HCT116 (cell line): ENCODE data around the gene PRICKLE3. TPM values are rescaled to one million over a fixed set of nuclear protein-coding genes. Genes with fewer than 3 reads are reported as not detected.

Experiments used
- ATAC-seq: fragments of 200-7000 bp; cut with Tn5 transposase; 2 replicates; pipeline ENCODE4 v1.9.1; 2020; ENCODE audit warnings: mild to moderate bottlenecking, moderate library complexity
- BruUV-seq: library from RNA; stranded (reverse); fragments of 400-500 nt; replicated peaks from 2 replicates; lab custom pipeline; 2021; lab: Mats Ljungman, UMichigan
- CTCF ChIA-PET: fragments of 300-600 bp; sonication (Branson Sonifier 250); formaldehyde crosslinking; loops from one replicate; lab custom pipeline; 2021; ENCODE audit warnings: antibody characterized with exemption; lab: Charles Lee
- POLR2A ChIA-PET: fragments of 300-600, 350-600 bp; sonication (Branson Sonifier 250); formaldehyde crosslinking; loops from one replicate; lab custom pipeline; 2021; ENCODE audit warnings: antibody characterized with exemption; lab: Charles Lee
- RAD21 ChIA-PET, 2 experiments: fragments of 300-600 bp; sonication (Branson Sonifier 250); formaldehyde crosslinking; loops; one replicate each; lab custom pipeline; 2023; ENCODE audit warnings: low total read pairs in 2 of 2; ENCODE audit not compliant: uncharacterized antibody in 2 of 2, unreplicated experiment in 2 of 2, low non-redundant PET in 1 of 2; lab: Charles Lee
- DNase-seq: peaks from one replicate; pipeline ENCODE4 v3.0.0-alpha.2; 2010; ENCODE audit warnings: low read depth, low spot score
- H2AFZ ChIP-seq: fragments of 200-600 bp; shearing (Covaris generic), sonication (generic); 2 replicates; pipeline ENCODE4 v1.6.1; 2017; ENCODE audit warnings: low read depth, mixed run types, mixed read lengths, antibody characterized with exemption, low read length; ENCODE audit not compliant: poor library complexity, severe bottlenecking
- H3K27ac ChIP-seq: 2 replicates; pipeline ENCODE4 v1.5.1; 2012; ENCODE audit warnings: low read depth, low read length
- H3K27me3 ChIP-seq: fragments of 200-600 bp; sonication (generic); 2 replicates; pipeline ENCODE4 v1.6.1; 2016; ENCODE audit warnings: mixed run types, low read length, mixed read lengths; ENCODE audit not compliant: insufficient read depth
- H3K36me3 ChIP-seq, 2 experiments: fragments of 200-500 bp in 1 of 2; fragments of 200-600 bp in 1 of 2; sonication (Bioruptor generic) in 1 of 2; sonication (generic) in 1 of 2; 2 replicates each; pipeline versions ENCODE4 v1.5.1 to v1.6.1; 2014 to 2016; ENCODE audit warnings: low read length in 2 of 2, inconsistent platforms in 1 of 2, mixed read lengths in 1 of 2, mixed run types in 1 of 2; ENCODE audit not compliant: insufficient read depth in 2 of 2, control insufficient read depth in 1 of 2
- H3K4me1 ChIP-seq, 2 experiments: fragments of 200-600 bp in 1 of 2; sonication (generic) in 1 of 2; 2 replicates each; pipeline versions ENCODE4 v1.5.1 to v1.6.1; 2012 to 2017; ENCODE audit warnings: low read length in 2 of 2, inconsistent platforms in 1 of 2, mild to moderate bottlenecking in 1 of 2, mixed read lengths in 1 of 2, mixed run types in 1 of 2, moderate library complexity in 1 of 2; ENCODE audit not compliant: insufficient read depth in 2 of 2, control insufficient read depth in 1 of 2
- H3K4me2 ChIP-seq: fragments of 200-600 bp; sonication (generic); 2 replicates; pipeline ENCODE4 v1.6.1; 2017; ENCODE audit warnings: mixed run types, low read length, mixed read lengths
- H3K4me3 ChIP-seq, 2 experiments: fragments of 200-600 bp in 1 of 2; sonication (generic) in 1 of 2; replicated peaks in 1 of 2; 2 replicates each; pipeline ENCODE4 v1.5.1; 2011 to 2016; ENCODE audit warnings: low read length in 2 of 2, control low read depth in 1 of 2, low read depth in 1 of 2, mild to moderate bottlenecking in 1 of 2, mixed read lengths in 1 of 2, mixed run types in 1 of 2
- H3K79me2 ChIP-seq: fragments of 200-600 bp; sonication (generic); 2 replicates; pipeline ENCODE4 v1.6.1; 2017; ENCODE audit warnings: mild to moderate bottlenecking, mixed run types, low read length, moderate library complexity, mixed read lengths; ENCODE audit not compliant: insufficient read depth
- H3K9ac ChIP-seq: fragments of 200-600 bp; sonication (generic); 2 replicates; pipeline ENCODE4 v1.6.1; 2016; ENCODE audit warnings: low read length, mixed read lengths
- H3K9me2 ChIP-seq: fragments of 200-600 bp; sonication (generic), shearing (Covaris generic); 2 replicates; pipeline ENCODE4 v1.6.1; 2017; ENCODE audit warnings: mixed run types, mild to moderate bottlenecking, moderate library complexity; ENCODE audit not compliant: insufficient read depth
- H3K9me3 ChIP-seq, 2 experiments: fragments of 200-500 bp in 1 of 2; fragments of 200-600 bp in 1 of 2; sonication (Bioruptor generic) in 1 of 2; sonication (generic) in 1 of 2; 2 replicates each; pipeline ENCODE4 v1.6.1; 2014 to 2017; ENCODE audit warnings: low read length in 2 of 2, mixed read lengths in 2 of 2, inconsistent platforms in 1 of 2, low read depth in 1 of 2, mild to moderate bottlenecking in 1 of 2, mixed run types in 1 of 2, moderate library complexity in 1 of 2; ENCODE audit not compliant: control insufficient read depth in 1 of 2, insufficient read depth in 1 of 2
- H4K20me1 ChIP-seq: fragments of 200-600 bp; sonication (generic), shearing (Covaris generic); 2 replicates; pipeline ENCODE4 v1.6.1; 2017; ENCODE audit warnings: mixed run types, mild to moderate bottlenecking, moderate library complexity; ENCODE audit not compliant: insufficient read depth
- CEBPB ChIP-seq: IDR thresholded peaks from 2 replicates; pipeline ENCODE4 v1.6.1; 2012; ENCODE audit warnings: low read depth
- CTCF ChIP-seq, 3 experiments: fragments of 200-600 bp in 1 of 3; sonication (generic) in 1 of 3; IDR thresholded peaks in 2 of 3; conservative IDR thresholded peaks in 1 of 3; 2 replicates each; pipeline ENCODE4 v1.5.1; 2012 to 2017; ENCODE audit warnings: low read depth in 2 of 3, low read length in 2 of 3, antibody characterized with exemption in 1 of 3, borderline replicate concordance in 1 of 3, control low read depth in 1 of 3, mild to moderate bottlenecking in 1 of 3, mixed read lengths in 1 of 3, mixed run types in 1 of 3, moderate library complexity in 1 of 3; ENCODE audit not compliant: insufficient read depth in 1 of 3
- EGR1 ChIP-seq: IDR thresholded peaks from 2 replicates; pipeline ENCODE4 v1.6.1; 2012; ENCODE audit warnings: low read depth
- ELF1 ChIP-seq: IDR thresholded peaks from 2 replicates; pipeline ENCODE4 v1.6.1; 2012; ENCODE audit warnings: low read depth, borderline replicate concordance
- EZH2 ChIP-seq: fragments of 200-600 bp; sonication (generic); IDR thresholded peaks from 2 replicates; pipeline ENCODE4 v1.6.1; 2017; ENCODE audit warnings: antibody characterized with exemption, mixed run types
- EZH2phosphoT487 ChIP-seq: fragments of 200-600 bp; IDR thresholded peaks from 2 replicates; pipeline ENCODE4 v1.6.1; 2018; ENCODE audit warnings: antibody characterized with exemption, borderline replicate concordance
- JUND ChIP-seq: IDR thresholded peaks from 2 replicates; pipeline ENCODE4 v1.6.1; 2012
- POLR2A ChIP-seq: IDR thresholded peaks from 2 replicates; pipeline ENCODE4 v1.7.0; 2011; ENCODE audit warnings: borderline replicate concordance; ENCODE audit not compliant: insufficient read depth, insufficient read length; ENCODE audit errors: extremely low read depth
- POLR2AphosphoS5 ChIP-seq: IDR thresholded peaks from 2 replicates; pipeline ENCODE4 v1.6.1; 2011; ENCODE audit warnings: mild to moderate bottlenecking, low read depth, low read length, moderate library complexity
- RAD21 ChIP-seq: IDR thresholded peaks from 2 replicates; pipeline ENCODE4 v1.6.1; 2012; ENCODE audit warnings: low read depth, mild to moderate bottlenecking
- SIN3A ChIP-seq: IDR thresholded peaks from 2 replicates; pipeline ENCODE4 v1.6.1; 2012; ENCODE audit warnings: low read depth
- SP1 ChIP-seq: IDR thresholded peaks from 2 replicates; pipeline ENCODE4 v1.6.1; 2012; ENCODE audit warnings: low read depth
- SRF ChIP-seq: IDR thresholded peaks from 2 replicates; pipeline ENCODE4 v1.6.1; 2012; ENCODE audit warnings: low read depth
- YY1 ChIP-seq: IDR thresholded peaks from 2 replicates; pipeline ENCODE4 v1.6.1; 2011; ENCODE audit warnings: low read length, low read depth, moderate library complexity, mild to moderate bottlenecking; ENCODE audit not compliant: insufficient replicate concordance; ENCODE audit errors: extremely low read depth
- ZFX ChIP-seq: fragments of 450-650 bp; IDR thresholded peaks from 2 replicates; pipeline ENCODE4 v1.6.1; 2017
- intact Hi-C: fragments of 100-400 bp; cut with micrococcal nuclease; formaldehyde crosslinking; loops from 2 replicates; pipeline ENCODE4 v1.10.0; 2022
- total RNA-seq: library from RNA; stranded (reverse); gene quantifications from one replicate; pipeline ENCODE4 v1.2.1, GENCODE V29; 2021; ENCODE audit not compliant: unreplicated experiment
- TF ChIP-seq, protein P1 (sequence below): IDR thresholded peaks from 2 replicates; pipeline ENCODE4 v1.6.1; 2011; ENCODE audit warnings: mild to moderate bottlenecking, low read length, moderate library complexity; ENCODE audit not compliant: insufficient replicate concordance; ENCODE audit errors: extremely low read depth
- TF ChIP-seq, protein P2 (sequence below): IDR thresholded peaks from 2 replicates; pipeline ENCODE4 v1.6.1; 2012
- TF ChIP-seq, protein P3 (sequence below): IDR thresholded peaks from 2 replicates; pipeline ENCODE4 v1.6.1; 2012

PRICKLE3 gene
- total RNA-seq, 1 experiment from 2014 or later = 27.8 TPM

- intact Hi-C loops = no loop called here
- Histone ChIP-seq H2AFZ (no peak overlapping the region), H4K20me1 (no peaks in the 10 kb centered on the region), H3K27ac (no peak overlapping the region), H3K4me2 (no peak overlapping the region), H3K9me2 (no peaks in the 10 kb centered on the region), H3K4me3 (no peak overlapping the region), H3K36me3 (no peaks in the 10 kb centered on the region), H3K27me3 (no peaks in the 10 kb centered on the region), H3K9ac (no peak overlapping the region), H3K4me1 (no peaks in the 10 kb centered on the region), H3K9me3 (no peaks in the 10 kb centered on the region), H3K79me2 (no peaks in the 10 kb centered on the region)
- CTCF ChIA-PET = no interaction called here
- RAD21 ChIA-PET = no interaction called here
- DNase-seq (no peak), ATAC-seq (no peak)
- POLR2A ChIA-PET = no interaction called here
- TF ChIP-seq ZFX = no peak
- no peak for TF ChIP-seq YY1
- no peak for TF ChIP-seq CEBPB
- TF ChIP-seq SRF = no peak
- TF ChIP-seq, protein P1, sequence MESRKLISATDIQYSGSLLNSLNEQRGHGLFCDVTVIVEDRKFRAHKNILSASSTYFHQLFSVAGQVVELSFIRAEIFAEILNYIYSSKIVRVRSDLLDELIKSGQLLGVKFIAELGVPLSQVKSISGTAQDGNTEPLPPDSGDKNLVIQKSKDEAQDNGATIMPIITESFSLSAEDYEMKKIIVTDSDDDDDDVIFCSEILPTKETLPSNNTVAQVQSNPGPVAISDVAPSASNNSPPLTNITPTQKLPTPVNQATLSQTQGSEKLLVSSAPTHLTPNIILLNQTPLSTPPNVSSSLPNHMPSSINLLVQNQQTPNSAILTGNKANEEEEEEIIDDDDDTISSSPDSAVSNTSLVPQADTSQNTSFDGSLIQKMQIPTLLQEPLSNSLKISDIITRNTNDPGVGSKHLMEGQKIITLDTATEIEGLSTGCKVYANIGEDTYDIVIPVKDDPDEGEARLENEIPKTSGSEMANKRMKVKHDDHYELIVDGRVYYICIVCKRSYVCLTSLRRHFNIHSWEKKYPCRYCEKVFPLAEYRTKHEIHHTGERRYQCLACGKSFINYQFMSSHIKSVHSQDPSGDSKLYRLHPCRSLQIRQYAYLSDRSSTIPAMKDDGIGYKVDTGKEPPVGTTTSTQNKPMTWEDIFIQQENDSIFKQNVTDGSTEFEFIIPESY = no peak
- TF ChIP-seq, protein P2, sequence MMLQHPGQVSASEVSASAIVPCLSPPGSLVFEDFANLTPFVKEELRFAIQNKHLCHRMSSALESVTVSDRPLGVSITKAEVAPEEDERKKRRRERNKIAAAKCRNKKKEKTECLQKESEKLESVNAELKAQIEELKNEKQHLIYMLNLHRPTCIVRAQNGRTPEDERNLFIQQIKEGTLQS = no peak
- TF ChIP-seq SIN3A = no peak
- no peak for TF ChIP-seq POLR2AphosphoS5
- TF ChIP-seq ELF1 = no peak
- TF ChIP-seq POLR2A = no peak
- no peak for TF ChIP-seq SP1
- TF ChIP-seq, protein P3, sequence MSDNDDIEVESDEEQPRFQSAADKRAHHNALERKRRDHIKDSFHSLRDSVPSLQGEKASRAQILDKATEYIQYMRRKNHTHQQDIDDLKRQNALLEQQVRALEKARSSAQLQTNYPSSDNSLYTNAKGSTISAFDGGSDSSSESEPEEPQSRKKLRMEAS = no peak
- TF ChIP-seq EZH2phosphoT487 = no peak
- TF ChIP-seq EZH2 = no peak
- TF ChIP-seq JUND = no peak
- no peak for TF ChIP-seq EGR1
- TF ChIP-seq CTCF (IDR thresholded peaks at IDR 0.05 in 2 of 3, conservative IDR thresholded peaks at IDR 0.05 in 1 of 3; ENCODE audit: borderline replicate concordance in 1 of 3, insufficient read depth in 1 of 3, low read depth in 2 of 3, low read length in 2 of 3) = no peak
- TF ChIP-seq RAD21 = no peak
- no TSS peak for BruUV-seq
These were observed 23.5 kb upstream of the PRICKLE3 start for GRCh38 chrX:49209434-49210251.
